HTR-8/SVneo (cell line): ENCODE results near the gene RIPK4.
A peak's percentile ranks its signal among the peaks of the same experiment; 100 is the strongest.

Experiments
- DNase-seq: peaks from one replicate; pipeline ENCODE4 v3.0.0; 2011; ENCODE audit warnings: low spot score, mixed read lengths; ENCODE audit not compliant: insufficient read length
- FAIRE-seq: peaks from 2 replicates; lab custom pipeline; 2011; peaks lifted over from hg19 to GRCh38; lab: Jason Lieb, UNC

Gene RIPK4

GRCh38 chr21:41755934-41756773 is 10.7 kb downstream of the RIPK4 start:
- FAIRE-seq (no peak), DNase-seq (no peak)

- no peak for DNase-seq
- FAIRE-seq: no peak
Observed at GRCh38 chr21:41755258-41755933, 11.5 kb downstream of the RIPK4 start.

GRCh38 chr21:41754479-41754891 is 12.4 kb downstream of the RIPK4 start:
- FAIRE-seq (no peak), DNase-seq (no peak)

- DNase-seq: no peak
- no peak for FAIRE-seq
Observed at GRCh38 chr21:41753006-41753898, 13.6 kb downstream of the RIPK4 start.

- peak; percentile 63 for DNase-seq
- no peak for FAIRE-seq
Observed at GRCh38 chr21:41752231-41752681, 14.6 kb downstream of the RIPK4 start.

- FAIRE-seq: no peak
- DNase-seq: no peak
Observed at GRCh38 chr21:41751611-41752011, 15.2 kb downstream of the RIPK4 start.

GRCh38 chr21:41750532-41751151 is 16.2 kb downstream of the RIPK4 start:
- DNase-seq (no peak), FAIRE-seq (no peak)

- FAIRE-seq: no peak
- no peak for DNase-seq
Observed at GRCh38 chr21:41750051-41750450, 16.8 kb downstream of the RIPK4 start.

- DNase-seq (no peak), FAIRE-seq (no peak)
Observed at GRCh38 chr21:41749286-41749685, 17.6 kb downstream of the RIPK4 start.

- no peak for DNase-seq
- no peak for FAIRE-seq
Observed at GRCh38 chr21:41747943-41748738, 18.7 kb downstream of the RIPK4 start.

- no peak for DNase-seq
- no peak for FAIRE-seq
Observed at GRCh38 chr21:41746744-41747006, 20.2 kb downstream of the RIPK4 start.

GRCh38 chr21:41745971-41746743 is 20.7 kb downstream of the RIPK4 start:
- FAIRE-seq (no peak), DNase-seq (no peak)

GRCh38 chr21:41745026-41745820 is 21.6 kb downstream of the RIPK4 start:
- DNase-seq (no peak), FAIRE-seq (no peak)

GRCh38 chr21:41744028-41744930 is 22.6 kb downstream of the RIPK4 start:
- FAIRE-seq (no peak), DNase-seq (no peak)

GRCh38 chr21:41743321-41744027 is 23.4 kb downstream of the RIPK4 start:
- FAIRE-seq: no peak
- no peak for DNase-seq

GRCh38 chr21:41742073-41742875 is 24.6 kb downstream of the RIPK4 start:
- no peak for DNase-seq
- no peak for FAIRE-seq
